HG03432 (cell line): Measurements from ENCODE around the gene WDR13.
"Not testable (repeated sequence)": the region's sequence is repeated elsewhere in the genome, so short reads cannot be mapped to it uniquely, and the experiment has no call there.

ENCODE experiments used
- ATAC-seq: cut with Tn5 transposase; IDR thresholded peaks from one replicate; pipeline ENCODE4 v1.9.1; 2021; ENCODE audit warnings: mild to moderate bottlenecking, moderate library complexity; ENCODE audit not compliant: unreplicated experiment

WDR13 gene

DNA sequence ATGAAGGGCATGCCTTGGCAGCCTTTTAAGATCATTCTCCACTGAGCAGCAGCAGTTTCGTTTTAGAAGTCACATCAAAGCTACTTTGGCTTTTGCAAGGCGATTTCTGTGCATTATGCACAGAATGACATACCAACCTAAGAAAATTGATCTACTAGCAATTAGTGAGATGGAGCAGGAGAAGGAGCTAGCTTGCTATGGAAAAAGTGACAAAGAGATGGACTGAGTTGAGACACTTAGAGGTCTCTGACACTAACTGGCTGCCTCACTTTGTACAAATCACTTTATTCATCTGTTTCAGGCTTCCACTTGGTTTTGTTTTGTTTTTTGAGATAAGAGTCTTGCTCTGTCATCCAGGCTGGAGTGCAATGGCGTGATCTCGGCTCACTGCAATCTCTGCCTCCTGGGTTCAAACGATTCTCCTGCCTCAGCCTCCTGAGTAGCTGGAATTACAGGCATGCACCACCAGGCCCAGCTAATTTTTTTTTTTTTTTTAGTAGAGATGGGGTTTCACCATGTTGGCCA, 54.8 kb downstream of the WDR13 start:
- ATAC-seq = not testable (repeated sequence)

DNA sequence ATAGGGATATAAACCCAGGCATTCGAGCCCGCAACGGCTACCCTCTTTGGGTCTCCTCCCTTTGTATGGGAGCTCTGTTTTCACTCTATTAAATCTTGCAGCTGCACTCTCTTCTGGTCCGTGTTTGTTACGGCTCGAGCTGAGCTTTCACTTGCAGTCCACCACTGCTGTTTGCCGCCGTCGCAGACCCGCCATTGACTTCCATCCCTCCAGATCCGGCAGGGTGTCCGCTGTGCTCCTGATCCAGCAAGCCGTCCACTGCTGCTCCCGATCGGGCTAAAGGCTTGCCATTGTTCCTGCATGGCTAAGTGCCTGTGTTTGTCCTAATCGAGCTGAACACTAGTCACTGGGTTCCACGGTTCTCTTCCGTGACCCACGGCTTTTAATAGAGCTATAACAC, 57.5 kb downstream of the WDR13 start:
- not testable (repeated sequence) for ATAC-seq
